Measurements from ENCODE around the gene ITGB8. TPM values are rescaled to one million over a fixed set of nuclear protein-coding genes. Genes with fewer than 3 reads are reported as not detected.

The ITGB8 gene
- total RNA-seq, 1 experiment from 2014 or later, result 2.4 TPM

DNA sequence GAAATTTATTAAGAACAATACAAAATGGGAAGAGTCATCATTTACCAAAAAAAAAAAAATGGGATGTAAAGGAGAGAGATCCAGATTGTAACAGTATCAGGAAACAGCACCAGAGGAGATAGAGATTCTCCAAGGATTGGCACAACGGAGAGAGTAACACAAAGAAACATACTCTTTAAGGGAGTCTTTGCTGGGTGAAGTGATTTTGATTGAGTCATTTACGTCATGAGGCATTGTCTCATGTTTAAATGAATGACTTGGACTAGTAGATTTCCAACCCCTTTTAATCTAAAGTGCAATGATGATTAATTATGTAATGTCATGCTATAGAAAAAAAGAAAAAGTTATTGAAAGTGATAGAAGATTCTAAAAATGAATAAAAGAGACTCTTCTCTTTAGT lies 68.8 kb downstream of the ITGB8 start:
- DNase-seq (ENCODE audit: low read depth, low spot score), result no peak
- Histone ChIP-seq H3K27ac (ENCODE audit: low read depth, low read length) (no peak overlapping the region), H3K36me3 (ENCODE audit: control insufficient read depth in 1 of 2, insufficient read depth in 2 of 2, low read length in 2 of 2) (no peaks in the 10 kb centered on the region), H3K9ac (ENCODE audit: low read length) (no peak overlapping the region), H4K20me1 (ENCODE audit: insufficient read depth) (no peaks in the 10 kb centered on the region), H2AFZ (ENCODE audit: low read depth, low read length, poor library complexity, severe bottlenecking) (no peak overlapping the region), H3K9me2 (ENCODE audit: insufficient read depth) (no peaks in the 10 kb centered on the region), H3K9me3 (ENCODE audit: control insufficient read depth in 1 of 2, insufficient read depth in 1 of 2, low read depth in 1 of 2, low read length in 2 of 2) (no peaks in the 10 kb centered on the region), H3K4me3 (replicated peaks in 1 of 2; ENCODE audit: low read depth in 1 of 2, low read length in 2 of 2) (no peak overlapping the region), H3K79me2 (ENCODE audit: insufficient read depth, low read length) (no peaks in the 10 kb centered on the region), H3K4me2 (ENCODE audit: low read length) (no peak overlapping the region), H3K27me3 (ENCODE audit: insufficient read depth, low read length) (no peaks in the 10 kb centered on the region), H3K4me1 (ENCODE audit: control insufficient read depth in 1 of 2, insufficient read depth in 2 of 2, low read length in 2 of 2) (no peaks in the 10 kb centered on the region)
- CTCF ChIA-PET, result no interaction called here
- POLR2A ChIA-PET, result no interaction called here
- no TSS peak for BruUV-seq (replicated peaks)
- TF ChIP-seq TCF7L2 (IDR thresholded peaks at IDR 0.05; ENCODE audit: borderline replicate concordance, extremely low read depth, insufficient read depth, insufficient read length), result no peak
- no peak for TF ChIP-seq RAD21 (IDR thresholded peaks at IDR 0.05; ENCODE audit: low read depth)
- no peak for TF ChIP-seq EZH2phosphoT487 (IDR thresholded peaks at IDR 0.05; ENCODE audit: borderline replicate concordance)
- TF ChIP-seq, protein P1, sequence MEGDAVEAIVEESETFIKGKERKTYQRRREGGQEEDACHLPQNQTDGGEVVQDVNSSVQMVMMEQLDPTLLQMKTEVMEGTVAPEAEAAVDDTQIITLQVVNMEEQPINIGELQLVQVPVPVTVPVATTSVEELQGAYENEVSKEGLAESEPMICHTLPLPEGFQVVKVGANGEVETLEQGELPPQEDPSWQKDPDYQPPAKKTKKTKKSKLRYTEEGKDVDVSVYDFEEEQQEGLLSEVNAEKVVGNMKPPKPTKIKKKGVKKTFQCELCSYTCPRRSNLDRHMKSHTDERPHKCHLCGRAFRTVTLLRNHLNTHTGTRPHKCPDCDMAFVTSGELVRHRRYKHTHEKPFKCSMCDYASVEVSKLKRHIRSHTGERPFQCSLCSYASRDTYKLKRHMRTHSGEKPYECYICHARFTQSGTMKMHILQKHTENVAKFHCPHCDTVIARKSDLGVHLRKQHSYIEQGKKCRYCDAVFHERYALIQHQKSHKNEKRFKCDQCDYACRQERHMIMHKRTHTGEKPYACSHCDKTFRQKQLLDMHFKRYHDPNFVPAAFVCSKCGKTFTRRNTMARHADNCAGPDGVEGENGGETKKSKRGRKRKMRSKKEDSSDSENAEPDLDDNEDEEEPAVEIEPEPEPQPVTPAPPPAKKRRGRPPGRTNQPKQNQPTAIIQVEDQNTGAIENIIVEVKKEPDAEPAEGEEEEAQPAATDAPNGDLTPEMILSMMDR (IDR thresholded peaks at IDR 0.05 in 2 of 3, conservative IDR thresholded peaks at IDR 0.05 in 1 of 3; ENCODE audit: borderline replicate concordance in 1 of 3, insufficient read depth in 1 of 3, low read depth in 2 of 3, low read length in 2 of 3), result no peak
- TF ChIP-seq FOSL1 (IDR thresholded peaks at IDR 0.05; ENCODE audit: low read depth), result no peak
- no peak for TF ChIP-seq JUND (IDR thresholded peaks at IDR 0.05)
- no peak for TF ChIP-seq SIN3A (IDR thresholded peaks at IDR 0.05; ENCODE audit: low read depth)
- TF ChIP-seq ZFX (IDR thresholded peaks at IDR 0.05), result no peak
- no peak for TF ChIP-seq POLR2AphosphoS5 (IDR thresholded peaks at IDR 0.05; ENCODE audit: low read depth, low read length)
- TF ChIP-seq POLR2A (IDR thresholded peaks at IDR 0.05; ENCODE audit: borderline replicate concordance, extremely low read depth, insufficient read depth, insufficient read length), result no peak
- TF ChIP-seq, protein P2, sequence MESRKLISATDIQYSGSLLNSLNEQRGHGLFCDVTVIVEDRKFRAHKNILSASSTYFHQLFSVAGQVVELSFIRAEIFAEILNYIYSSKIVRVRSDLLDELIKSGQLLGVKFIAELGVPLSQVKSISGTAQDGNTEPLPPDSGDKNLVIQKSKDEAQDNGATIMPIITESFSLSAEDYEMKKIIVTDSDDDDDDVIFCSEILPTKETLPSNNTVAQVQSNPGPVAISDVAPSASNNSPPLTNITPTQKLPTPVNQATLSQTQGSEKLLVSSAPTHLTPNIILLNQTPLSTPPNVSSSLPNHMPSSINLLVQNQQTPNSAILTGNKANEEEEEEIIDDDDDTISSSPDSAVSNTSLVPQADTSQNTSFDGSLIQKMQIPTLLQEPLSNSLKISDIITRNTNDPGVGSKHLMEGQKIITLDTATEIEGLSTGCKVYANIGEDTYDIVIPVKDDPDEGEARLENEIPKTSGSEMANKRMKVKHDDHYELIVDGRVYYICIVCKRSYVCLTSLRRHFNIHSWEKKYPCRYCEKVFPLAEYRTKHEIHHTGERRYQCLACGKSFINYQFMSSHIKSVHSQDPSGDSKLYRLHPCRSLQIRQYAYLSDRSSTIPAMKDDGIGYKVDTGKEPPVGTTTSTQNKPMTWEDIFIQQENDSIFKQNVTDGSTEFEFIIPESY (IDR thresholded peaks at IDR 0.05; ENCODE audit: extremely low read depth, insufficient replicate concordance, low read length), result no peak
- TF ChIP-seq, protein P3, sequence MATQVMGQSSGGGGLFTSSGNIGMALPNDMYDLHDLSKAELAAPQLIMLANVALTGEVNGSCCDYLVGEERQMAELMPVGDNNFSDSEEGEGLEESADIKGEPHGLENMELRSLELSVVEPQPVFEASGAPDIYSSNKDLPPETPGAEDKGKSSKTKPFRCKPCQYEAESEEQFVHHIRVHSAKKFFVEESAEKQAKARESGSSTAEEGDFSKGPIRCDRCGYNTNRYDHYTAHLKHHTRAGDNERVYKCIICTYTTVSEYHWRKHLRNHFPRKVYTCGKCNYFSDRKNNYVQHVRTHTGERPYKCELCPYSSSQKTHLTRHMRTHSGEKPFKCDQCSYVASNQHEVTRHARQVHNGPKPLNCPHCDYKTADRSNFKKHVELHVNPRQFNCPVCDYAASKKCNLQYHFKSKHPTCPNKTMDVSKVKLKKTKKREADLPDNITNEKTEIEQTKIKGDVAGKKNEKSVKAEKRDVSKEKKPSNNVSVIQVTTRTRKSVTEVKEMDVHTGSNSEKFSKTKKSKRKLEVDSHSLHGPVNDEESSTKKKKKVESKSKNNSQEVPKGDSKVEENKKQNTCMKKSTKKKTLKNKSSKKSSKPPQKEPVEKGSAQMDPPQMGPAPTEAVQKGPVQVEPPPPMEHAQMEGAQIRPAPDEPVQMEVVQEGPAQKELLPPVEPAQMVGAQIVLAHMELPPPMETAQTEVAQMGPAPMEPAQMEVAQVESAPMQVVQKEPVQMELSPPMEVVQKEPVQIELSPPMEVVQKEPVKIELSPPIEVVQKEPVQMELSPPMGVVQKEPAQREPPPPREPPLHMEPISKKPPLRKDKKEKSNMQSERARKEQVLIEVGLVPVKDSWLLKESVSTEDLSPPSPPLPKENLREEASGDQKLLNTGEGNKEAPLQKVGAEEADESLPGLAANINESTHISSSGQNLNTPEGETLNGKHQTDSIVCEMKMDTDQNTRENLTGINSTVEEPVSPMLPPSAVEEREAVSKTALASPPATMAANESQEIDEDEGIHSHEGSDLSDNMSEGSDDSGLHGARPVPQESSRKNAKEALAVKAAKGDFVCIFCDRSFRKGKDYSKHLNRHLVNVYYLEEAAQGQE (IDR thresholded peaks at IDR 0.05; ENCODE audit: low read depth), result no peak
- TF ChIP-seq CEBPB (IDR thresholded peaks at IDR 0.05; ENCODE audit: low read depth), result no peak
- no peak for TF ChIP-seq CBX3 (IDR thresholded peaks at IDR 0.05; ENCODE audit: low read depth)
- TF ChIP-seq, protein P4, sequence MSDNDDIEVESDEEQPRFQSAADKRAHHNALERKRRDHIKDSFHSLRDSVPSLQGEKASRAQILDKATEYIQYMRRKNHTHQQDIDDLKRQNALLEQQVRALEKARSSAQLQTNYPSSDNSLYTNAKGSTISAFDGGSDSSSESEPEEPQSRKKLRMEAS (IDR thresholded peaks at IDR 0.05), result no peak
- no peak for TF ChIP-seq EGR1 (IDR thresholded peaks at IDR 0.05; ENCODE audit: low read depth)
- ATAC-seq, result no peak
- RAD21 ChIA-PET (ENCODE audit: low non-redundant PET in 1 of 2, low total read pairs in 2 of 2, uncharacterized antibody in 2 of 2, unreplicated experiment in 2 of 2), result no interaction called here
- intact Hi-C loops (cut with micrococcal nuclease), result no loop called here
